ENCODE measurements around the gene FNDC1.

Gene FNDC1

DNA sequence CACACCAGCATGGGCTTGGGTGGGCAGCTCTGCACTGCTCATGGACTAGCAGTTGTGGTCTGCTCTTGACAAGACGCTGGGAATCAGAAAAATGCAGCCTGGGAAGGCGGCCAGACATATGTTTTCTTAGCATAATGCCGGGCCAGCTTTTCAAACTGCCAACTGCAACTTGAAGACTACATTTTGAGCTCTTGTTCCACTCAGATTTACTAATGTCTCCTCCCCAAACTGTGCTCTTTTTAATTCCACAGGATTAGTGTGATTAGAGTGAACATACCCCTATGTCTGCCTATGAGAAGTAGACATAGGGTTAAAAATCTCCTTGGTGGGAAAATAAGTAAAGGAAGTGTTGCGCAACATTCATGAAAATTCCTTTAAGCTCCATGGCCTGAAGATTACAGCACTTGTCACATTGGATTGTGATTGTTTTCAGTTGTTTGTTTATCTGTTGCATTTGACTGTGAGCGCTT, 5.3 kb upstream of the FNDC1 start:
- DNase-seq = no peak

DNA sequence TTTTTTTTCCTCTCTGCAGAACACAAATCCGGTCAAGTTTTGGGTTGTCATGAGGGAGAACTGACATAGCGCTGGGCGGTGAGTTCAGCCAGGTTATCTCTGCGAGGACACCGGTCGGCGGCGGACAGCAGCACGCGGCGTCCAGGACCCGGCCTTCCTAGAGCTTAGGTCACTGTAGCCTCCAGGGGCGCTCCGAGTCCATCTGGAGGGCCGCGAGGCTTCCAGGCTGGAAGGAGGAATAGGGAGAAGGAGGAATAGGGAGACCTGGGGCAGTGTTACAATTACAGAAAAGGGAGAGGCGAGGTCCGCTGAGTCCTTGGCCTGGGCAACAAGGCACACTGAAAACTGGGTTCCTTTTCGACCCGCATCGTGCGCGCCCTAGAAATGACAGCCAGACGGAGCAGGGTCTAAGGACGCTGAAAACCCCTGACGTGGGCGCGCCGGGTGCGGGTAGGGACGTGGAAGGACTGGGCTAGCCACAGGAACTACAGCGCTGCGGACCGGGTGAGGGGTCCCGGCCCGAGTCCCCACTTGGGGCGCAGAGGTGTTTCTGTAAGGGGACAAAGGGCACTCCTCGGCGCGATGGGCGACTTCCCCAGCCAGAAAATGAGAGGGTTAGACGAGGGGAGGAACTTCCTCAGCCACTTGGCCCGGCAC, 536 bp upstream of the FNDC1 start:
- no peak for DNase-seq

DNA sequence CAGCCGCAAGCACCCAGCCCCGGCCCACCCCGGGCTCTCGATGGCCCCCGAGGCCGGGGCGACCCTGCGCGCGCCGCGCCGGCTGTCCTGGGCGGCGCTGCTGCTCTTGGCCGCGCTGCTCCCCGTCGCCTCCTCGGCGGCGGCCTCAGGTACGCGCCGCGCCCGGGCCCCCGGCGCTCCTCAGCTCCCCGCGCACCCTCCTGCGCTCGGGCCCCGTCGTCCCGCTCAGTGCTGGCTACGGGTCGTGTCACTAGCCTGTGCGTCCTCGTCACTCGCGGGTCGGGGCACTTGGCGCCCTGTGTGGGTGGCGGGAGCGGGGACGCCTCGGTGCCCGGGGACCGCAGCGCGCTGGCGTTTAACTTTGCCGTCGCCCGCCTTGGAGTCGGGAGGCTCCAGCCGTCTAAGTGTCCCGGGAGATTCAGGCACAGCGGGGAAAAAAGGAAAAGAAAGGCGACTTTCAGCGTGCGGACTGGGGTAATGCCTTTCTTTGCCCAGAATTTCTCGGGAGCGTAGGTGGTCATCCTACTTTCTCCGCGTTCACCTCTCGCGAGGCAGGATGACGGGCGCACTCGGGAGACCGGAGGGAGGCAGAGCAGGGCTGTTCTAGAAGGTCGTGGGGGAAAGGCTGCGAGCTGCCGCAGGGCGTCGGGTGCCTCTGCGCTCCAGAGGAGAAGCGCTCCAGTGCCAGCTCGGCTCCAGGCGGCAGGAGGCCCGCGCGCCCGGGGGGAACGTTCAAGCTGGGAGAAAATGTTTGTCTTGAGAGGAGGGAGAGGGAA, 545 bp downstream of the FNDC1 start:
- DNase-seq = peak; percentile 15

DNA sequence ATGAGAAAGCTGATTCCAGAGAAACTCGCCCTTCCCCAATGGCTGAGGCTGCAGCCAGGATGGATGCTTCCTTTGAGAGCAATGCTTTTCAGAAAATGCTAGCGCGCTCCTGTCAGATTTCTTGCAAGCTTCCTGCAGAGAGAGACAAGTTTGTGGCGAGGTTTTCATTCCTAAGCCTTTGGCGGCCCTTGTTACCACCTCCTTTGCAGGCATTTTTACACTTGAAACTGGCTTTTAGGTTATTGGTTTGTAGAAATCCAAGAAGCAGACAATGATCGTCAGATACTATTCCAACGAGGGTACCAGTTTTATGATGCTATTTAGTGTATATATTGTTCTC, 1.1 kb downstream of the FNDC1 start:
- DNase-seq = no peak

DNA sequence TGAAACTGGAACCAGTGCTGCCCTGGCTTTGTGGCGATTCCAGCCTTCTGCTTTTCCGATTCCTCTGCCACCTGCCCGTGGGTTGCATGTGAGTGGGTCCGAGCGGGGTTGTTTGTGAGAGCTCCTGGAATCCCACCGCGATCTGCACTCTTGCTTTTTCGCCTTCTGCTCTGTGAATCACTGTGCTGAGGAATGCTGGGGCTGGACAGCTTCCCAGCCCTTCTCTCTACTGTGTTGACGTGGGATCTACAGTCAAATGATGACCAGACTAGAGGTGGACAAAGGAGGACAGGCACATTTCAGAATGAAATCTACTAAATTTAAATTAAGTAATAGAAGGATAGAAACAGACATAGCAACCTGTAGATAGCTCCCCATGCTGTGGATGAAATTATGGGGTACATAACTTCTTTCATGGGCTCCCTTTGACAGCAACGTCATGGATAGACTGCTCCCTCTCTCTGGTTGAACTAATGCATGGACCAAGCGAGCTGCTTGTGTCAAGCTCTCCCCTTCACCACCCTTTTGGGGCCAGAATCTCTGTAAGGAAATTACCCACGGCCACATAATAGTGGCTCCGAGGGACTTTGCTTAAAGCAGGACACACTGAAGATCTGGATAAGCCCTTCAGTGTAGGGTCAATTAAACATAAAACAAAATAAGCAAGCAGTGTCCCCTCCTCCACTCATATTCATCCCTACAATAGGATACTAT, 2.0 kb downstream of the FNDC1 start:
- DNase-seq = no peak

DNA sequence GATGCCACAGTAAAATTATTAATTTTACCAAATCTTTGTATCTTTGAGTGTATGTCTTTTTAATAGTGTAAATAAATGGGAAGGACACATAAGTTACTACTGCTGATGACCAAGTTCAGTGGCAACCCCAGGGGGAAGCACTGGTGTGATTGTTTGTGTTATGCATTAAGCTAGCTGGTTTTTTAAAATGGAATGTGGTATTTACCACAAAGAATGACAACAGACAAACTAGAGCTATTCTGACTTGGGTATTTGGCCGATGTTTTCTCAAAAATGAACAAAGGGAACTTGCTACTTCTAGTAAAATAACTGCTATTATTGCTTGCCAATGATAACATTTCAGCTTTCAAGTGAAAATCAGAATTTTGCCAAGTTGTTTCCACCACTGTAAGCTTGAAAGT, 2.9 kb downstream of the FNDC1 start:
- DNase-seq = no peak

DNA sequence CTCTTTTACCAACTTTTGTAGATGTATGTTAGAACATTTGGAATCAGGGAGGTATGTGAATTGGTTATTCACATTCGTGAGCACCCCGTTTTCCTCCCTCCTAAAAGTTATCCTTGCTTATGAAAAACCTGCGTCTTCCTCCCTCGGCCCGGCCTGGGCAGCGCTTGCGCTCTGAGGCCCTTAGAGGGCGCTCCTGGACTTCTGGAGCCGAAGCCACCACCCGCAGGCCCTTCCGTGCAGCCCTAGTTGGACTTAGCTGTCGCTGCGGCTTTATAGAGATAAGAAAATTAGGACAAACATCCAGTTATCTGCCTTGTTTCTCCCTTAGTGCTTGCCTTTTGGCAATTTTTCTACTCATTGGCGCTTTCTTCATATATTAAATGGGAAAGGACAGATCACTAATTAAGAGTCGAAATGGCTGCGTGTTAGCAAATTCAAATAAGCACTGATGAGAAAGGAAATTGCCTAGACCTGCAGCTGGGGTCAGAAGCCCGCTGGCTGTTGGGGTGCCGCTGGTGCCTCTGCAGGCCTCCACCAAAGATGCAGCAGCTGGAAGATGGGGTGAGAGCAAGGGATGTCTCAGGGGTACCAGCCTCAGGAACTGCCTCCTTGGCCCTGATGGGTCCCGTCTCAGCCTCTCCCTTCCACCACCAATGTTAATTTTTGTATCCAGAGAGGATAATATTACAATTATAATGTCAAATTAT, 5.2 kb downstream of the FNDC1 start:
- DNase-seq = peak; percentile 20

DNA sequence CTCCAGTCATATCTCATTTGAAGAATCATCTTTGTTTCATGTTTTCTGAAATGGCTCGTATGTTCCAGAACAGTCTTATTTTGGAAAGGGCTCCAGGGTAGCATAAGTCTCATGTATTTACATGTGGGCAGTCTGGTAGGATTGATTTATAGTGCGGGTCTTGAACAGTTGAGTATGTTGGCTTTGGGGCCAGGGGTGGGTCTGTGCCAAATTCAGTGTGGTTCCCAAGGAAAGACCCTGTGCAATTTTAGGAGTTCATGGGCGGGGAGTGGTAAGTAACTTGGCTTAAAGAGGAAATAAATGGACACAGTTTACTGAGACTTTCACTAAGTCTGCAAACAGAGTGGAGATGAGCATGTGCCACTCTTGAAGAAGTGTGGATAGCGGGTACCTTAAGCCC, 7.7 kb downstream of the FNDC1 start:
- no peak for DNase-seq

DNA sequence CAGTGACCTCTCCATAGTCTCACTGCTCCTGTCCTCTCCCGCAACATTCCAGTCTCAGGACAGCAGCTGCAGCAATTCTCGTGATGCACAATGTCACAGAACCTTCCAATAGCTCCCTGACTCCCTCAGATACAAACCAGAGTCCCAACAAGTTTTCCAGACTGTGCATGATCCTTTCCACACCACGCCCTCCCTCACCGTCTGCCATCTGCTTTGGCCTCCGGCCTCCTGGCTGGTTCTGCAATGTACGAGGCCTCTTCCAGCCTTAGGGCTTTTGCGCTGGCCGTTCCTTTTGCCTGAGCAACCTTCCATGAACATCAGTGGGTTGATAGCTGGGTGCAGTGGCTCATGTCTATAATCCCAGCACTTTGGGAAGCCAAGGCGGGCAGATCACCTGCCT, 9.6 kb downstream of the FNDC1 start:
- no peak for DNase-seq

DNA sequence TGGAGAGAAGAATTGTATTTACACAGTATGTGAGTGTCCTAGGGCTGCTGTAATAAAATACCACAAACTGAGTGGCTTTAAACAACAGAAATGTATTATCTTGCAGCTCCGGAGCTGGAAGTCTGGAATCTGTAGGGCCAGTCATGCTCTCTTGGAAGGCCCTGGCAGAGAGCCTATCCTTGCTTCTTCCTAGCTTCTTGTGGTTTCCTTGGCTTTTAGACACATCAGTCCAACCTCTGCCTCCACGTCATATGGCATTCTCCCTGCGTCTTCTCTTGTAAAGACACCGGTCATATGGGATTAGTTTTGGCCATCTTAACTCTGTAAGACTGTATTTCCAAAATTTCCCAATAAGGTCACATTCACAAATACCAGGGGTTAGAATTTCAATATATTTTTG, 10.8 kb downstream of the FNDC1 start:
- no peak for DNase-seq

DNA sequence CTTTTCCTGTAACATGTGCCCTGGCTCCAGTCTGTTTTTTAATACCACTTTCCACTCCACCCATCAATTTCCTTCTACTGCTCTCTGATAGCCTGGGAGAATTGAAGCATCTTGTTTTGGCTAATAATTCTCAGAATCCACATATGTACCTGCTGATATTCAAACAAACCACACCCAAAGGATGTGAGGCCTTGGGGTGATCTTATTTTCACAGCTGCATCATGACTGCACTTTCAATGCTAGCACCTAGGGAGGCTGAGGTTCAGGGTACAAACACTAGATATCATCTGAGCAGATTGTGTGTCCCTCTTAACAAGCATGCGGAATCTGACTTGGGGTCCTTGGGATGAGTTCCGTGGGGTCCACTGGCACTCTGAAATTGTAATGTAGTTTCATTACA, 12.7 kb downstream of the FNDC1 start:
- DNase-seq = no peak

DNA sequence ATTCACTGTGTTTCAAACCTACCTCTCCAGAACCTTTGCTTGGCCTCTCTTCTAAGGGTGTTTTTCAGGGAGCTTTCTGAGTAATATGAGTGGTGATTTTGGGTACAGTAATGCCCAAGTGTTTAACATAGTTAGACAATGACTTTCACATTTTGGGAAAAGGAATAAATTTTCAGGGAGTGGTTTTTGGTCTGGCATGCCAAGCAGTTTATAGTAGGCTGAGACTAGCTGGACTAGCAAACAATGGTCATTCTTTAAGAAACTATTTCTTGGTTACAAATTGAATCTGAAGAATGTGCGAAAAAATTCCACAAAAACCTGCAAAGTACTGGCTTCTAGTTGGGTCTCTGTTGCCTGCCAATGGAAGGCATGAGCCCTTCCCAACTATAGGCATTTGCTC, 15.4 kb downstream of the FNDC1 start:
- DNase-seq = no peak

DNA sequence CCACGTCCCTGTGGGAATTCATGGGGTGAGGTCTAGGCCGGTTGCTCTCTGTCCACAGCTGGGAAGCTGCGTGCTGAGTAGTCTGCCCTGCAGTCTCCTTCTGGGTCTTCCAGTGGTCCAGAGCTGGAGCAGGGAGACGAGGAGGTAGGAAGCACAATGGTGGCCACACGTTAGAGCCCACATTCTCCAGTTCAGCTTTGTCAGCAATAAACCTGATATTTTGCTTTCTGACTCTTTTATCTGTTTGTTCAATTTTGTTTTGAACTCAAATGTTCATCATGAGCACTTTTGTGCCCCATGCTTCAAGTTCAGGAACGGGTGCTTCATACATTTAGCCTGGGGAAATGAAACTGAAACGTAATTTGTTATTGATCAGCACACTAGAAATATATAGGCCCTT, 21.3 kb downstream of the FNDC1 start:
- no peak for DNase-seq

DNA sequence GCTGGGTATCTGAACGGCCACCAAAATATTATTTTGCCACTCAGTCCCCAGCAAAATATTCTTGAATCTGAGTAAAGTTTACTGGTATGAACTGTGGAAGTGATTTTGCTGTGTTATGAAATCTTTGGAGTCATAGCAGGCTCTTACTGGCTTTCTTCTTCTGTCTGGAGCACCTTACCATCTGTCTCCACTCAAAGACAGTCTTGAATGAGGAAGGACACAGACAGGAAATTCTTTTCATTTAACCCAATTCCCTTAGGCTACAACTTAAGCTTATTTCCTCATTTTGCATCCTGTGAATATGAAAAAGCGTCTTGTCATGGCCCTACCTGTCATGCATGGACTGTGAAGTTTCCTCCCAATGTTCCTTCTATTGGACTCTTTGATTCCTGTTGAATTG, 24.7 kb downstream of the FNDC1 start:
- DNase-seq = no peak

DNA sequence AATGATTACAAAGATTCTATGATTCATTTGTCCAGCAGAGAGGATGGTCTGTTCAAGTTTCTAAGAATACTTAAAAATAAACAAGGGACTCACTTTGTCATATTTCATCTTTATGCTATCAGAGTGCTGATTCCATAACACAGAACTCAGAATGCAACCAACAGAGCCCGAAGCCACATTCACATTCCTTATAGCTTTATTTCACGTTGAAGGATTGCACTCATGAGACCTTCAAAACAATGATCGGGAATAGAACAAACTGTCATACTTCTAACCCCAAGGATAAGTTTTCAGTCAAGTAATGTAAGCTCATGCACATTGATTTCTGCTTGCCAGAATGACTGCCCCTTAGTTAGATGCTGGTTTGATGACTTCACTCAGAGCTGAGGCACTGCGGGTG, 25.2 kb downstream of the FNDC1 start:
- DNase-seq = no peak

DNA sequence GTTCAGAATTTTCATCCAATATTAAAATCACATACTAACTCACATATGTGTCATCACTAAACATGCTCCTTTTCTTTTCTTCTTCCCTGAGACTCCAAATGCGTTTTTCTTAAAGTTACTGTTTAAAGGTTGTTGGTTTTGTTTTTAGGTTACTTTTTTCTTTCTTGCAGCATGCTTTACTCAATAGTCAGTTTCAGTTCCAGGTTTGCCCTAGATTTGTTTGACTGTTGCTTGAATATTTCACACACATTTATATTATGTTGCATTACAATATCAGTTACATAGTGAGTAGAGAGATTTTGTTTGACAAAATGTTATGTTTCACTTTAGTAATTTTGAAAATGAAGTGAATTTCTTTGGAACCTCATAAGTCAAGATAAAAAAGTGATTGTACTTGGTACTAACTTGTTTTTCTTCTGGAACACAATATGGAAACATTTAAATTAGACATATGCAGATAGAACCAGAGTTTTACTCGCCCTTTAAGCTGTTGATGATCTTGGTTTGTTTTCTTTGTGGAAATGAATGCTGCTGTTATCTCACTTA, 27.3 kb downstream of the FNDC1 start:
- DNase-seq = no peak

DNA sequence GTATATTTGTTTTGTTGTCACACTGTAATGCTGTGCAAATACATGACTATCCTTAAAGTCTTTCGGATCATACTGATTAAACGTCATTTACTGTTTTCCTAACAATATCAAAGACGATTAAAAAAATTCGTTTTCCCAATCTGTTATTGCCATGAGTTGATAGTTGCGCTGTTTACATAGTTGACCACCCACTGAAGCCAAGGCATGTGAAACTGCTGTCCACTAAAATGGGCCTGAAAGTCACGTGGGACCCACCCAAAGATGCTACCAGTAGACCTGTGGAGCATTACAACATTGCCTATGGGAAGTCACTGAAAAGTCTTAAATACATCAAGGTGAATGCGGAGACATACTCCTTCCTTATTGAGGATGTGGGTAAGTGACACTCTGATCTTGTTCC, 28.1 kb downstream of the FNDC1 start:
- DNase-seq = no peak

DNA sequence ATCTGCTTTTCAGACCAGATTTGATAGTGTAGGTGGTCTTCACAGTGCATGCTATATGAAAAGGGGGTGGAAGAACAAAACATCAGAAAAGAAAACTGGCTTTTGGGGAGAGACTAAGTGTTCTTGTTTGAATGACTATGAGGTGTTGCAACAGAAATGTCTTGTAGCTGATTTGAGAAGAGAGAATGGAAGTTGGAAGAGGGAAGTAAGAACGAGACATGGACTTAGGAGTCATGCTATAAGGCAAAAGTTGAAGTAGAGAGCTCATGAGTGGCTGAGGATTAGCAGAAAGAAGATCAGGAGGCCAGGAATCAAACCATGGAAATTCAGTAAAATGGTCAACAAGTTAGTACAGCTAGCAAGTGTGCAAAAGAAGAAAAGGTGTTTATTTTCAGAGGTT, 32.1 kb downstream of the FNDC1 start:
- DNase-seq = no peak

DNA sequence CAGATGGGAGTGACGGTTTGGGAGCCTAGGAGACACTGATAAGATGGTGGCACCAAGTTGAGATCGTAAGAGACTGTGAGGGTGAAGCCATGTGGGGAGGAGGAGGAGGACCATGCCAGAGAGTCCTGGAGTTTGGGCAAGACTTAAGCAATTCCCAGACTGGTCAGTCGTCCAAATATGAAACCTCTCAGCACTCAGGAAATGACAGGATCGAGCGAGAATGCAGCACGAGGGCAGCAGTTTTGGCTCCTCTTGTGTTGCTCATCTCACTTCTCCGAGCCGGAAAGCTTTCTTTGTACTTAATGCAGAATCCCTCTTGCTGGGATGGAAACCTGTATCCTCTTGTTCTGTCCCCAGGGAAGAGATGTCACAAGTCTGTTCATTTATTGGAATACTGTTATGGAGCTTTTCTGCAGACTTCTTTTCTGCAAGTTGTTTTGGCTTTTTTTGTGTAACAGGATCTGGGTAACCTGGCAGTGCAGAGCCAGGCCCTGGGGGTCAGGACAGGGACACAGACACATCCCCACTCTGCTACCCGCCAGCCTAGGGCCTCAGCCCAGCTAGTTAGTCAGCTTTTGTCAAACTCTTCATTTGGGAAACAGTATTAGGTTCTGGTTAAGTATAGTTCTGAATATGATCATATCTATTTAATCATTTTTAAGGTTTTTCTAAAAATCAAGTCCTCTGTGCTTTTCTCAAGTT, 34.3 kb downstream of the FNDC1 start:
- no peak for DNase-seq

DNA sequence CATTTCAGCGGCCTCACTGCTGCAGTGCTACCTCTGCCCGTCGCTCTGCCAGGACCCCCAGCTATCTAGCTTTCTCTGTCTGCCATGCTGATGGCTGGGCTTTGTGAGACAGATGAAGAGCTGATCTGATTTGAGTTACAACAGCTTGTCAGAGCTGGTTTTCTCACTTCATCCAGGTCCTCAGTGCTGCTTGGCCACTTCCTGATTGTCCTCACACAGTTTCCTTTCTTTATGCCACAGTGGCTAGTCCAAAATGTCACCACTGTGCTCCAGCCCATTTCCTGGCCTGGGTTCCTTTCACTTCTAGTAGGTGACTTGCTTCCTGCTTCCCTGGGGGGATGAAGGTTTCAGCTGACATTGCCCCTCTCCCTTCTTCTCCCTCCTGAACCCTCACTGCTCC, 35.4 kb downstream of the FNDC1 start:
- DNase-seq = no peak

DNA sequence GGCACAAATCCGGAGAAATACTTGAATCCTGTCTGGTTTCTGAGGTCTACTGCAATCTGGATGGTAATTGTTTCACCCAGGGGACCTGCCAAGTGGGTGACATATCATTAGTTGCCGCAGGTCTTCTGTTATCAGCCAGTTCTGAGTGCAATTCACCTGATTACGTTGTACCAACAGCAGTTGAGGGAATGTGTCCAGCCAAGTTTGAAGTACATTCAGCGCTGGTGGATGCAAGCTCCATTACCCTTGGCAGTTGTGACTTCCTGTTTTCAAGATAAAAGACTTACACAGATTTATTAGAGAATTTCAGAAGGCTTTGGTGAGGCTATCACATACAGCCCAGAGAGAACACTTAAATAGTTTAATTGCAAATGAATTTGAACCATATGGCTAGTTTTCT, 42.8 kb downstream of the FNDC1 start:
- DNase-seq = no peak

DNA sequence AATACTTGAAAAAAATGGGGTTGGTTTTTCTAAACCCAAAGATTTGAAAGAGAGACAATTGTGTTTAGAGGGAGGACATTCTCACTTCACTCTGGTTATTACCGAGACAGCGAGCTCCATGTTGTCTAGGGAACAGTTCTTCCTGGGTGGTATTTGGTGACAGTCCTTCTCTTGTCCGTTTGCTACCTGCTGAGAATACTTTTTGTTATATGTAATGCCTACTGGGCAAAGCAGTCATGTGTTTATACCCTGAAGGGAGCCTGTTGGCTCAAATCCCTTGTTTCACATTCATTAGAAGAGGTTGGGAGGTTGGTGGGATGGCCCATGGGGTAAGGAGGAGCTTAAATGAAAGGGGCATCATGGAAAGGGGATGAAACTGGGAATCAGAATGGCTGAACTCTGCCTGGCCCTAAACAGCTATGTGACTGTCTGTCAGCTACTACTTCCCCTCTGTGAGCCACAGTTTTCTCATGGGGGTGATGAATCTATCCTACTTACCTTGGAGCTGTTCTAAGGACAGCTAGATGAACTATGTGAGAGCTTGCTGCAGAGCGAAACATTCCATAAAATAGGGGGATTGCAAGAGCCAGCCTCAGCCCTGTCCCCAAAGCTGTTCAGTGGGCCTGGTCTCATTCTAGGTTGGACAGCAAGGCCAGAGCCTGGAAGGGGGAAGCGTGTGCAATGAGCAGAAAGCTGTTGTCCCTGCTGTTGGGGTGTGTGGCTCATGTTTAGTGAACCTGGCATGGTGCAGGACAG, 43.5 kb downstream of the FNDC1 start:
- no peak for DNase-seq
